ACC112 (cell line): ENCODE measurements around the gene ACOT9.
"Not testable (repeated sequence)": the region's sequence is repeated elsewhere in the genome, so short reads cannot be mapped to it uniquely, and the experiment has no call there.

Experiments
- H2AFZ ChIP-seq: fragments of 200-600 bp; sonication (generic); one replicate; pipeline ENCODE4 v1.6.0; 2017; ENCODE audit warnings: antibody characterized with exemption, low read length; ENCODE audit not compliant: unreplicated experiment
- H3K27ac ChIP-seq: fragments of 200-600 bp; sonication (generic); 2 replicates; pipeline ENCODE4 v1.5.1; 2014; ENCODE audit warnings: low read depth, mild to moderate bottlenecking, antibody characterized with exemption, low read length, moderate library complexity
- H3K27me3 ChIP-seq: fragments of 200-600 bp; sonication (generic); 2 replicates; pipeline ENCODE4 v1.6.1; 2014; ENCODE audit warnings: mild to moderate bottlenecking, antibody characterized with exemption, low read length, moderate library complexity, mixed read lengths; ENCODE audit not compliant: insufficient read depth
- H3K36me3 ChIP-seq: fragments of 200-600 bp; sonication (generic); 2 replicates; pipeline ENCODE4 v1.6.1; 2016; ENCODE audit warnings: mild to moderate bottlenecking, antibody characterized with exemption, low read length, moderate library complexity, mixed read lengths; ENCODE audit not compliant: insufficient read depth
- H3K4me1 ChIP-seq: fragments of 200-600 bp; sonication (generic); one replicate; pipeline ENCODE4 v1.6.1; 2016; ENCODE audit warnings: low read length, mixed read lengths; ENCODE audit not compliant: insufficient read depth, unreplicated experiment, control insufficient read depth
- H3K4me3 ChIP-seq: fragments of 200-600 bp; sonication (generic); 2 replicates; pipeline ENCODE4 v1.5.1; 2014; ENCODE audit warnings: mild to moderate bottlenecking, low read depth, low read length
- H3K79me2 ChIP-seq: fragments of 200-600 bp; sonication (generic); one replicate; pipeline ENCODE4 v1.6.0; 2016; ENCODE audit warnings: low read length; ENCODE audit not compliant: control insufficient read depth, unreplicated experiment, insufficient read depth

The ACOT9 gene

DNA sequence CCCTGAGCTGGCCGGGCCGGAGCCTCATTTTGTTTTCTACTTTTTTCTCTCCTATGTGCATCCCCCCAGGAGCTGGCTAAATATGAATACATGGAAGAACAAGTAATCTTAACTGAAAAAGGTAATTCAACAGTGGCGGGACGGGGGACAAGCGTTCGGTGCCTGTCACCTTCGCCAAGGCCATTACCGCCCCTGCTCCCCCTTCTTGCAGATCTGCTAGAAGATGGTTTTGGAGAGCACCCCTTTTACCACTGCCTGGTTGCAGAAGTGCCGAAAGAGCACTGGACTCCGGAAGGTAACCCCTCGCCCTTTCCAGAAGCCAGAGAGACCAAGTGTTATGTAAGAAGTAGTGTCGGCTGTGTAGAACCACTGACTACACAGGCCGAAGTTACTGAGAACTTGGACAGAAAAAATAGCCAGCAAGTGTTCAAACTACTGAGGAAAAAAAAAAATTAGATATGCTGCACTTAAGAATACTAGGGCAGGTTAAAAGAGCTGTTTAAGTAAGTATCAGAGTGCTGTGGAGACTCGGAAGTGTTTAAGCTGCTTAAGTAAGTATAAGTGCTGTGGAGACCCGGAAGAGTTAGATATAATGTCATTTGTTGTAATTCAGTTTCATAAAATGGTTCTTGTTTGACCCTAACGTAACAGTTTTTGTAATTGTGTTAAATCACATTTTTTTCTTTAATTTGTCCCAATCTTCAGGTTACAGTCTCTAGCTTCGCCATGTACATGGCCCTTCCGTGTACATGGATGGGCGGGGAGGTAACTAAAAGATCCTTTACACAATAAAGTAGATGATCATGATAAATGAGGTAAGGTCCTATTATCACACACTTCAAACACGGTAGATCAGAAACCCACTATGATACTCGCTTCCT lies 40.8 kb upstream of the ACOT9 start:
- Histone ChIP-seq H3K27ac (peak overlapping the region; percentile 100), H3K4me1 (peaks cover 34% of the 10 kb centered on the region), H3K79me2 (peaks cover 19% of the 10 kb centered on the region), H3K36me3 (peaks cover 26% of the 10 kb centered on the region), H2AFZ (no peak overlapping the region), H3K4me3 (peak overlapping the region; percentile 99), H3K27me3 (no peaks in the 10 kb centered on the region)

- peaks cover 38% of the 10 kb centered on the region for H3K4me1 ChIP-seq
- H3K27ac ChIP-seq = peak within 1 kb of the TSS; percentile 100
- H3K27me3 ChIP-seq = no peaks in the 10 kb centered on the region
- peak within 1 kb of the TSS; percentile 99 for H3K4me3 ChIP-seq
- H3K79me2 ChIP-seq = peaks cover 19% of the 10 kb centered on the region
- peaks cover 26% of the 10 kb centered on the region for H3K36me3 ChIP-seq
- peak within 1 kb of the TSS; percentile 98 for H2AFZ ChIP-seq
Observed at GRCh38 chrX:23782863-23783588, 40.0 kb upstream of the ACOT9 start, which contains the start of gene SAT1. Gene SAT1, plus strand, starts transcription at chrX:23783173. Its CDS starts 179 bp downstream, at chrX:23783352.

- Histone ChIP-seq H3K4me1 (peaks cover 38% of the 10 kb centered on the region), H3K27ac (peak overlapping the region; percentile 100), H3K79me2 (peaks cover 19% of the 10 kb centered on the region), H3K4me3 (peak overlapping the region; percentile 99), H3K36me3 (peaks cover 26% of the 10 kb centered on the region), H2AFZ (peak overlapping the region; percentile 98), H3K27me3 (no peaks in the 10 kb centered on the region)
Observed at GRCh38 chrX:23782455-23782854, 39.4 kb upstream of the ACOT9 start.

DNA sequence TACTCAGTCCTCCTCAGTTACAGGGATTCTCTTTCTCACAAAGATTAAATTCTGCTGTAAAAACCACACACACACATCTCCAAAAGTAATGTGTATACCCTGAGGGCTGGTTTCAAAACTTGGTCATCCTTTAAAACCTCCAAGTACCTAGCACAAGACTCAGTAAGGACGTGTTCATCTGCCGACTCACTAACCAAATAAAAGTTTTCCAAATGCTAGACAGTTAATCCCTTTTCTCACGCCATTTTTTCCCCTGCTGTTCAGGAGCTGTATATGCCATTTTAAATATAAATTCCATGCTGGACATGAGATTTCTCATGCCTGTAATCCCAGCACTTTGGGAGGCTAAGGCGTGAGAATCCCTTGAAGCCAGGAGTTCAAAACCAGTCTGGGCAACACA lies 35.9 kb upstream of the ACOT9 start:
- Histone ChIP-seq H3K27ac (peak overlapping the region; percentile 75), H3K4me3 (no peak overlapping the region), H3K79me2 (peaks cover 7% of the 10 kb centered on the region), H2AFZ (peak overlapping the region; percentile 25), H3K4me1 (peaks cover 24% of the 10 kb centered on the region), H3K27me3 (no peaks in the 10 kb centered on the region), H3K36me3 (peaks cover 5% of the 10 kb centered on the region)

DNA sequence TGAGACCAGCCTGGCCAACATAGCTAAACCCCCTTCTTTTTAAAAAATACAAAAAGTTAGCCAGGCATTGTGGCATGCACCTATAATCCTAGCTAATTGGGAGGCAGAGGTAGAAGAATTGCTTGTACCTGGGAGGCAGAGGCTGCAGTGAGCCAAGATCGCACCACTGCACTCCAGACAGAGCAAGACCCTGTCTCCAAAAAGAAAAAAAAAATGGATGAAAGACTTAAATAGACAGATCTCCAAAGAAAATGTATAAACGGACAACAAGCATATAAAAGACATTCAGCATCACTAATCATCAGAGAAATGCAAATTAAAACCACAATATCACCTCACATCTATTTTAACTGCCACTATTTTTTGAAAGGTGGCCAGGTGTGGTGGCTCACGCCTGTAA lies 33.3 kb upstream of the ACOT9 start:
- Histone ChIP-seq H2AFZ (no peak overlapping the region), H3K27ac (no peak overlapping the region), H3K36me3 (no peaks in the 10 kb centered on the region), H3K4me1 (peaks cover 17% of the 10 kb centered on the region), H3K4me3 (no peak overlapping the region), H3K79me2 (no peaks in the 10 kb centered on the region), H3K27me3 (no peaks in the 10 kb centered on the region)

DNA sequence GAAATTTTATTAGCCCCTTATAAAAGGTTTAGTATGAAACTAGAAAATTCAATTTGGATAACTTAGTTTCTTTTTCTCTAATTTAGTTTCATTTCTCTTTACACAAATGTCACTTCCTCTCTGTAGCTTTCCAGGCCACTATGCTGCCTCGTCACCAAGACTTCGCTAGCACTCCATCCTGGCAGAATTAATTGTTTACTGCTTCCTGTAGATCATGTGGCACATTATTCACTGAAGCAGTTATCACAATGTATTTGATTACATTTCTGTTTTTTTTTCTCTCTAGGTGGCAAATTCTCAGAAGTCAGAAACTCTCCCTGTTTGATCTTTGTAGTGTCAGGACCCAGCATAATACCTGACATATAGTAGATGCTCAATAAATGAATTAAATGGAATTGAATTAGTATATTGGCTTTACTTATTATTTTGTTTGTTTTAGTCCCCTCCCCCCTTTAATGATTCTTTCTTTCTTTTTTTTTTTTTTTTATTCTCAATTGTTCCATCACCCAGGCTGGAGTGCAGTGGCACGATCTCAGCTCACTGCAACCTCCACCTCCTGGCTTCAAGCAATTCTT lies 30.6 kb upstream of the ACOT9 start:
- no peak overlapping the region for H3K4me3 ChIP-seq
- no peaks in the 10 kb centered on the region for H3K27me3 ChIP-seq
- H3K79me2 ChIP-seq = no peaks in the 10 kb centered on the region
- no peaks in the 10 kb centered on the region for H3K36me3 ChIP-seq
- H3K4me1 ChIP-seq = peaks cover 6% of the 10 kb centered on the region
- H3K27ac ChIP-seq = no peak overlapping the region
- H2AFZ ChIP-seq = no peak overlapping the region

GRCh38 chrX:23771086-23771485 lies 28.0 kb upstream of the ACOT9 start:
- H3K79me2 ChIP-seq, H3K4me1 ChIP-seq: not testable (repeated sequence)

GRCh38 chrX:23770142-23770541 lies 27.1 kb upstream of the ACOT9 start:
- peaks cover 3% of the 10 kb centered on the region for H3K4me1 ChIP-seq
- H3K27ac ChIP-seq = no peak overlapping the region
- no peak overlapping the region for H2AFZ ChIP-seq
- H3K79me2 ChIP-seq = no peaks in the 10 kb centered on the region
- no peak overlapping the region for H3K4me3 ChIP-seq
- H3K27me3 ChIP-seq = no peaks in the 10 kb centered on the region
- no peaks in the 10 kb centered on the region for H3K36me3 ChIP-seq

More at GRCh38 chrX:23771086-23771485, 28.0 kb upstream of the ACOT9 start:
- not testable (repeated sequence) for H2AFZ ChIP-seq, H3K36me3 ChIP-seq, H3K4me3 ChIP-seq, H3K27me3 ChIP-seq, H3K27ac ChIP-seq

- Histone ChIP-seq H3K4me3 (no peak overlapping the region), H3K36me3 (no peaks in the 10 kb centered on the region), H3K27me3 (no peaks in the 10 kb centered on the region), H3K79me2 (no peaks in the 10 kb centered on the region), H3K27ac (no peak overlapping the region), H3K4me1 (no peaks in the 10 kb centered on the region), H2AFZ (no peak overlapping the region)
Observed at GRCh38 chrX:23766650-23767551, 23.8 kb upstream of the ACOT9 start.

- no peak overlapping the region for H2AFZ ChIP-seq
- H3K36me3 ChIP-seq = no peaks in the 10 kb centered on the region
- H3K4me3 ChIP-seq = no peak overlapping the region
- no peaks in the 10 kb centered on the region for H3K27me3 ChIP-seq
- H3K4me1 ChIP-seq = no peaks in the 10 kb centered on the region
- no peak overlapping the region for H3K27ac ChIP-seq
- no peaks in the 10 kb centered on the region for H3K79me2 ChIP-seq
Observed at GRCh38 chrX:23765868-23766267, 22.8 kb upstream of the ACOT9 start.
